ENCODE measurements around the gene FDPS.

Gene FDPS

GRCh38 chr1:155304558-155305063, 4.1 kb upstream of the FDPS start:
- TF ChIP-seq POLR2A (IDR thresholded peaks at IDR 0.05; ENCODE audit: low read depth, low read length) (no peak), TAF1 (IDR thresholded peaks at IDR 0.05; ENCODE audit: borderline replicate concordance, low read depth, low read length) (no peak), POLR2AphosphoS5 (IDR thresholded peaks at IDR 0.05; ENCODE audit: low read depth, low read length) (no peak)
- no peak for FAIRE-seq
- DNase-seq (ENCODE audit: insufficient read length): no peak

- DNase-seq (ENCODE audit: insufficient read length) (no peak), FAIRE-seq (no peak)
- TF ChIP-seq POLR2AphosphoS5 (IDR thresholded peaks at IDR 0.05; ENCODE audit: low read depth, low read length): no peak
- TF ChIP-seq POLR2A (IDR thresholded peaks at IDR 0.05; ENCODE audit: low read depth, low read length): no peak
- no peak for TF ChIP-seq TAF1 (IDR thresholded peaks at IDR 0.05; ENCODE audit: borderline replicate concordance, low read depth, low read length)
Observed at GRCh38 chr1:155305881-155306391, 2.7 kb upstream of the FDPS start.

GRCh38 chr1:155307247-155307740, 1.4 kb upstream of the FDPS start:
- TF ChIP-seq TAF1 (IDR thresholded peaks at IDR 0.05; ENCODE audit: borderline replicate concordance, low read depth, low read length) (no peak), POLR2AphosphoS5 (IDR thresholded peaks at IDR 0.05; ENCODE audit: low read depth, low read length) (no peak), POLR2A (IDR thresholded peaks at IDR 0.05; ENCODE audit: low read depth, low read length) (no peak)
- DNase-seq (ENCODE audit: insufficient read length): no peak

GRCh38 chr1:155309423-155310021, 856 bp downstream of the FDPS start:
- no peak for FAIRE-seq
- no peak for DNase-seq (ENCODE audit: insufficient read length)
- TF ChIP-seq TAF1 (IDR thresholded peaks at IDR 0.05; ENCODE audit: borderline replicate concordance, low read depth, low read length) (no peak), POLR2A (IDR thresholded peaks at IDR 0.05; ENCODE audit: low read depth, low read length) (no peak; the same call in 1 of the 2 replicates), POLR2AphosphoS5 (IDR thresholded peaks at IDR 0.05; ENCODE audit: low read depth, low read length) (no peak; the same call in 1 of the 2 replicates)

More at GRCh38 chr1:155307247-155307740, 1.4 kb upstream of the FDPS start:
- FAIRE-seq: no peak

- DNase-seq (ENCODE audit: insufficient read length) (no peak), FAIRE-seq (no peak)
- no peak for TF ChIP-seq TAF1 (IDR thresholded peaks at IDR 0.05; ENCODE audit: borderline replicate concordance, low read depth, low read length)
- TF ChIP-seq POLR2A (IDR thresholded peaks at IDR 0.05; ENCODE audit: low read depth, low read length): no peak
- TF ChIP-seq POLR2AphosphoS5 (IDR thresholded peaks at IDR 0.05; ENCODE audit: low read depth, low read length): no peak
Observed at GRCh38 chr1:155313261-155313660, 4.6 kb downstream of the FDPS start.

- TF ChIP-seq POLR2AphosphoS5 (IDR thresholded peaks at IDR 0.05; ENCODE audit: low read depth, low read length): no peak
- TF ChIP-seq POLR2A (IDR thresholded peaks at IDR 0.05; ENCODE audit: low read depth, low read length): no peak
- TF ChIP-seq TAF1 (IDR thresholded peaks at IDR 0.05; ENCODE audit: borderline replicate concordance, low read depth, low read length): no peak
- DNase-seq (ENCODE audit: insufficient read length): no peak
- FAIRE-seq: no peak
Observed at GRCh38 chr1:155316922-155317321, 8.3 kb downstream of the FDPS start.

- FAIRE-seq (no peak), DNase-seq (ENCODE audit: insufficient read length) (no peak)
- TF ChIP-seq POLR2AphosphoS5 (IDR thresholded peaks at IDR 0.05; ENCODE audit: low read depth, low read length) (no peak), POLR2A (IDR thresholded peaks at IDR 0.05; ENCODE audit: low read depth, low read length) (no peak), TAF1 (IDR thresholded peaks at IDR 0.05; ENCODE audit: borderline replicate concordance, low read depth, low read length) (no peak)
Observed at GRCh38 chr1:155318082-155318481, 9.4 kb downstream of the FDPS start.

- TF ChIP-seq POLR2A (IDR thresholded peaks at IDR 0.05; ENCODE audit: low read depth, low read length): no peak
- TF ChIP-seq POLR2AphosphoS5 (IDR thresholded peaks at IDR 0.05; ENCODE audit: low read depth, low read length): no peak
- TF ChIP-seq TAF1 (IDR thresholded peaks at IDR 0.05; ENCODE audit: borderline replicate concordance, low read depth, low read length): no peak
- DNase-seq (ENCODE audit: insufficient read length) (no peak), FAIRE-seq (no peak)
Observed at GRCh38 chr1:155319536-155319935, 10.9 kb downstream of the FDPS start.

- DNase-seq (ENCODE audit: insufficient read length) (no peak), FAIRE-seq (no peak)
- TF ChIP-seq POLR2AphosphoS5 (IDR thresholded peaks at IDR 0.05; ENCODE audit: low read depth, low read length) (no peak), POLR2A (IDR thresholded peaks at IDR 0.05; ENCODE audit: low read depth, low read length) (no peak), TAF1 (IDR thresholded peaks at IDR 0.05; ENCODE audit: borderline replicate concordance, low read depth, low read length) (no peak)
Observed at GRCh38 chr1:155320252-155320651, 11.6 kb downstream of the FDPS start.

GRCh38 chr1:155320661-155321617, 12.3 kb downstream of the FDPS start, which contains the start of gene RUSC1:
TSS of gene RUSC1 (plus strand) at chr1:155320894. CDS start at chr1:155321774, 880 bp downstream.
- TF ChIP-seq POLR2AphosphoS5 (IDR thresholded peaks at IDR 0.05; ENCODE audit: low read depth, low read length) (no peak), TAF1 (IDR thresholded peaks at IDR 0.05; ENCODE audit: borderline replicate concordance, low read depth, low read length) (no peak), POLR2A (IDR thresholded peaks at IDR 0.05; ENCODE audit: low read depth, low read length) (peak; percentile 17; the same call in 1 of the 2 replicates)
- FAIRE-seq (peak; percentile 27), DNase-seq (ENCODE audit: insufficient read length) (no peak)
